NCI-H446 treated with DMSO at 0.1 percent for 48 hours (cell line): ENCODE data around the gene FBXO38.

ENCODE experiments used
- DNase-seq: peaks from one replicate; lab custom pipeline; 2025; lab: John Stamatoyannopoulos, UW

FBXO38 gene

DNA sequence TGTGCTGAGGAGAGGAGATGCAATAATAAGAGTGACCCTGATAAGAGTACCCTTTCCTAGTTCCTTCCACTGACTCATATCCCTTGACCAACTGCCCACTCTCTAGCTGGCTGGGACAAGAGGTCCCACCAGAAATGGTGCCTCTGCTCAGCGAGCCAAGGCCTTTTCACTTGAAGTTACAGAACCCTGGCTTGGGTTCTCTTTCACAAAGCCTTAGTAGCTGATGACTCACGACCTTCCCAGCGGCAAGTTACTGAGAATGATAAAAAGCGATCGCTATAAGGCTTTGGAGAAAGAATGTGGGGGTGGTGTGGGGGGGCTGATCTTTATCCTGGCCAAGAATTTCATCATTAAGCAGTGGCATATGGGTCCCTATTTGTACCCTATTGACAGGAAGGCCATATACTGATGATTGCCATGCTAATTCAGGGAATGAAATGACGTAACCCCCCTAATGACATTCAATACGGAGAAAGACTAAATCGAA, 90.3 kb downstream of the FBXO38 start:
- DNase-seq: no peak

DNA sequence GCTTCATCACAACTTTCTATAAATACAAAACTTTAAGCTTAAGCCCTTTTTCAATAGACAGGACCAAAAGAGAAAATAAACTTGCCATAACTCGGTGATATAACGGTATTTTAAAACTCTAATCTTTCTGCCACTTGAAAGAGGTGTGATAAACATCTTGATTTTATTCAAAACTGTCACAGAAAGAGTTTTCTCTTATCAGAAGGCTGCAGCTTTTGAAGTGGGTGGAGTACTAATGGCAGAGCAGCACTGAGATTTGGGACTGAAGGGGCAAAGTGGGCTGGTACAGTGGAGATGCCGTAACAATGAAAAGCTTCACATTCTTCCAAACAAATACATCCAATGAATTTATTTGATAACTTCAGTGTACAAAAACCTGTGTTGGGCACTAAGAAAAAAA, 92.5 kb downstream of the FBXO38 start:
- DNase-seq: no peak

DNA sequence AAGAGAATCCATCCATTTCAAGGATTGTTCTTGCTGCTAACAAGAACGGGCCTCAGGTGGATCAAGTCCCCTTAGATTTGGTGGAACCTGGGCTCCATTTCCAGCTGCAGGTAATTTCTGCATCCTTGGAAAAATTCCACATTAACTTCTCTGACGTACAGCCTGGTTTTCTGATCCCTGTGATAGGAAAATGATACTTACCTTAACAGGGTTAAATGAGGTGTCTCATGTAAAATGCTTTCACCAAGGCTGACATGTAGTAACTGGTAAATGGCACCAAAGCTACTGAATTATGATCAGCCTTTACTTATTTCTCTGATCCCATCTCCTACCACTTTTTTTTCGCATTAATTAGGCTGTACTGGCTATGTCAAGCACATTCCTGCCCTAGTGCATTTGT, 93.7 kb downstream of the FBXO38 start:
- DNase-seq: no peak

DNA sequence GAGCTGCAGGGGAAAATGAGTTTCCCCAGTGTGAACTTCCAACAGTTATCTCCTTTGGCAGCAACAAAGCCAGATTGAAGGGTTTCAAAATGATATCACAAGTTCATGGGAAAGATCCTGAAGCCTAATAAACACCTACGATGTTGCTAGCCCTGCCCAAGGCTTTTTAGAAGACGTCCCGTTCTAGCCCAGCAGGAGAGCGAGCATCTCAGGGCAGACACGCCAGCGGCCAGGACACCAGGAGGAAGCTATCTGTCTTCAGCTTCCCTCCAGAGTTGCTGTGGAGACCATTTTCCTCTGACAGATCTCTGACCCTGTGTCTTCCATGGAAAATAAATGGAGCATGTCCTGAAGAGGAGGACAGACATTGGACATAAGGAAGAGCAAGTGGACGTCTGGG, 98.4 kb downstream of the FBXO38 start:
- DNase-seq: no peak

DNA sequence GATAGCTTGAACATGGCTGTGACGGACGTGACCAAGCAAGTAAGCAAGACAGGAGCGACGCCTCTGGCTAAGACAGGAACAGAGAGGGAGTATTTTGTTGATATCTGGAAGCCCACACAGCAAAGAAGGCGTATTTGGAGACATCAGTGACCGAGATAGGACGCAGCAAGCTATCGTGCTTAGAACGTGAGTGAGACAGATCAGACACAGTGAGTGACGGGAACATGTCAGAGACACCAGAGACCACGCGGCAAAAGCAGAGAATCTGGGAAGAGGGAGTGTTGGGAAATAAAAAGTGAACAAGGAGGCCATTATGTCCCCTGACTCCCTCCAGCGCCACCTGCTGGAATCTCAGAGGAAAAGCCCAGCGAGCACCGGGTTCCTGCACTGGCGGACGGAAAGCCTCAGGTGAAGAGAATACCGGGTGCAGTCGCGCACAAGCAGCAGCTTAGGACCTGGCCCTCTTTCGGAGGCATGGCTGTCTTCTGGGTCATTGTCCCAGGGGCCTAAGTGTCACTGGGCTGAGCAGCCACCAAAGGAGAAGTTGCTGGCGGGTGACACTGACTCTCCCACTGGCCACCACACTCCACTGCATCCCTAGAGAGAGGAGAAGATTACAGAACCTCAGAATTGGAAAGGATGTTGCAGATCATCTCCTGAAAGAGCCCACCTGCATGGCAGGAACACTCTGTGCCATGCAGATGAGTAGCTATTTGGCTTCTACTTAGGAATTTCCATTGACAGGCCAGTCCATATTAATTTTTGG, 99.1 kb downstream of the FBXO38 start:
- DNase-seq: no peak

DNA sequence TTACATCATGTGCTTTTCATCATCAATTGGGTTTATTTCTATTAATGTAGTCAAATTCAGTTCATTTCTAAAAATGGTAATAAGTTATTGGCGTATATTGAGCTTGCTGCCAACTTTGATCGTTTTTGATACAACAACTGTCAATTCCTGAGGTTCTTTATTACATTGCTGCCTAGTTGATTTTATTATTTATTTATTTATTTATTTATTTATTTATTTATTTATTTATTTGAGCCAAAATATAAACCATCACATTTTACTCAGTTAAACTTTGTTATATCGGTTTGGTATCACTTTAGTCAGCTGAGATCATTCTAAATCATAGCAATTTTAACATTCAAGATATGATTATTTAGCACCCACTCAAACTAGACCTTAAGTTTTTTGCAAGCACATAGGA, 100.0 kb downstream of the FBXO38 start:
- DNase-seq: no peak

DNA sequence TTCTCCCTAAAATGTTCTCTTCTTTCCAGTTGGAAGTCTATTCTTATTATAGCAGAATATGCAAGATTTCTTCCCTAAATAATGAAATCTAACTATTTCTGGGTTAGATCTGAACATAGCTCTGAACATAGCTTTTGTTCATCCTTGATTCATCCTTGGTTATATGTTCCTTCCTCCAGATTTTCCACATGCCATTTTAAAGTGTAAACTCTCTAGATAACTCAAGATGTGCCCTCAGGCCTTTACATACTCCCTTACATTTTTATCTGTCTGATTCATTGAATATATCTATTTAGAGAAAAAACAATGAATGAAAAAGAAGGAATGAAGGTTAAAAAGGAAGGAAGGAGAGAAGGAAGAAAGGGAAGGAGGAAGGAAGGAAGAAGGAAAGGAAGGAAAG, 100.9 kb downstream of the FBXO38 start:
- DNase-seq: no peak

DNA sequence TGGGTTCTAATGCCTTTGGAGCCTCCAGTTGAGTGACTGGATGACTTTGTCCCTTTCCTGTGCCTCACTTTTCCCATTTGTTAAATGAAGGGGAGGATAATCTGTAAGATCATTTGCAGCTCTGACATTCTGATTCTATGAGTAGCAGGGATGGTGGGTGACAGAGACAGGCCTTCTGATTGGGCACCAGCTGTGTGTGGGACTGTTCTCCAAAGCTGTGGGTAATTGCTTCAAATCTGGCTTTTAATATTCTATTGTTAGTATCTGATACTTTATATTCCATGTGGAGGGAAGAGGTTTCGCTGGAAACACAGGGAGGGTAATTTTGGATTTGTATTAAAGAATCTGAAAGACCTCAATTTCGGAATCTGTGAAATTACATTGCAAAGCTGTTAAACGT, 102.7 kb downstream of the FBXO38 start:
- no peak for DNase-seq

DNA sequence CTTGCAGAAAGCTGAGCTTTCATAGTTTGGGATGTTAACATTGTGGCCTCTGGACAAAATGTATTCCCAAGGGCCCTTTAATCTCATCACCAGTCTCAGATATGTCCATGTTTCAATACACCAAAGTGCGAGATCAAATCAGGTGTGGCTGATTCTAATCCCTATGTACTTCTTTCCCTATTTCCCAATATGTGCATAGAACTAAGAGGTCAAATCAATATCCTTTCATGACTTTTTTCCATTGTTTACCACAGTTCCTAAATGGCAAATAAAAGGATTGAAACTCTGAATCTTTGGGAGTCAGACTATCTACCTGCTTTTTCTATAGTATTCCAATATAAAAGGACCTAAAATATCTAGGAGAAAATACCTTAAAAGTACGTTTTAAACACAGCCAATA, 105.0 kb downstream of the FBXO38 start:
- DNase-seq: no peak

DNA sequence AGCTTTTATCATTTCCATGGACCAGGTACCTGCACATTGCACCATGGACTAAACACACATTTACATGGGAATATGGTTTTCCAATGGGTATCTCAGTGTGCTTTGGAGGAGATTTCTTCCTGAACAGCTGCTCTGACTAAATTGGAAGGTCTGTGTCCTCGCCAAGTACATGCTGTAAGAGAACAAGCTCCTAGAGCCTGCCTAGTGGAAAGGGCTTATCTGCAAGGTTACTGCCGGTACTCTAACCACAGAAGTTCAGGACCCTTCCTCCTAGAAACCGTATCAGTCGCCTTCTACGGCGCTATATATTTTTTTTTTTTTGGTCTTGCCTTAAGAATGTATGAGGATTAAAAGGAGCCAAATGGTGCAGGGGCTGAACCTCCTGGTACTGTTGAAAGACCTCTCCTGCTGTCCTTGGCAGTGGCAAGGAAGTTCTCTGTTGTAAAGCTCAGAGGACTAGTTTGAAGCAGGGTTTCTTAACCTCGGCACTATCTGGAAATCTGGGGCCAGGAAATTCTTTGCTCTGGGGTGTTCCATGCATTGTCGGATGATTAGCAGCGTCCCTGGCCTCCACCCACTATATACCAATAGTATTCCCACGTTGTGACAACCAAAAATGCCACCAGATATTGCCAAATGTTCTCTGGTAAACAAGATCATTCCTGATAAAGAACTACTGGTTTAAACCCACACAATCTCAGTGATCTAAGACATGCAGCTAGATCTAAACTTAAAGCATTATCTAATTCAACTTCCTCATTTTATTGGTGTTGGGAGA, 107.4 kb downstream of the FBXO38 start:
- no peak for DNase-seq

DNA sequence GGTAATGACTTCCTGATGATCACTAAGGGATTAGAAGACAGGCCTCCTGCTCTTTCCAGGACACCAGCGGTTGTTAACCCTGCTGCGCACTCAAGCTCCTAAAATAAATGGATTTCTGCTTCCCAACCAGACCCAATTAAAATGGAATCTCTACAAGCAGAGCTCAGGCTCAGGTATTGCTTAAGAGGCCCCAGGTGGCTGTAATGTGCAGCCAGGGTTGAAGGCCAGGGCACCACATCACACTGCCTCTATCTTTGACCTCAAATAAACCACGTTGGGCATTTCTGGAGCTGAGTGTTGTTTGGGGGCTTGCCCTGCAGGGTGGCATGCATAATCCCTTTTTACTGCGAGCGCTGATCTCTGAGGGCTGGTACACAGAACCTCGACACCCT, 108.0 kb downstream of the FBXO38 start:
- no peak for DNase-seq

DNA sequence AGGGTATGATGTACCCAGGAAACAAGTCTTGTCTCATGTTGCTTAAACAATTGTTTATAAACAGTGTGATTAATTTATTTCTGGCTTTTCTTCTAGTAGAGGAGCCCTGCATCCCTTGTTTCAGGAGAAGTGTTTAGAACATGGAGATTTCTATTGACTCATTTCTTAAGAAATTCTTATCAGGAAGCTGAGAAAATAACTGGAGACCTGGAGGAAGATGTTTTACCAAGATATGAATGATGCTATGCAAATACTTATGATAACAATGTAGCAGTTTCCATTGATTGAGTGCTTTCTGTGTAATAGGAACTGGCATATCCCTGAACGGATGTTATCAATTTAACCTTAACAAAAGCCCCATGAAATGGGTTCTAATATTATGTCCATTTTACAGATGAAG, 108.6 kb downstream of the FBXO38 start:
- no peak for DNase-seq
